Activated CD4-positive, alpha-beta memory T cell treated with anti-CD3 and anti-CD28 coated beads for 36 hours (primary cell): Measurements from ENCODE around the gene ARL6IP4. TPM values are rescaled to one million over a fixed set of nuclear protein-coding genes. Genes with fewer than 3 reads are reported as not detected.

Experiments
- CTCF ChIA-PET: fragments of 350-600 bp; sonication (Branson Sonifier 250); formaldehyde crosslinking; loops from one replicate; lab custom pipeline; 2021; ENCODE audit warnings: antibody characterized with exemption, inconsistent platforms; lab: Charles Lee
- POLR2A ChIA-PET: fragments of 350-600 bp; sonication (Branson Sonifier 250); formaldehyde crosslinking; loops from one replicate; lab custom pipeline; 2021; ENCODE audit warnings: antibody characterized with exemption; lab: Charles Lee
- DNase-seq: peaks from one replicate; pipeline ENCODE4 v3.0.0-alpha.2; 2020
- H3K27ac Mint-ChIP-seq: one replicate; pipeline ENCODE4 v1.8.0; 2021; ENCODE audit warnings: mixed read lengths
- H3K27me3 Mint-ChIP-seq: one replicate; pipeline ENCODE4 v1.8.0; 2021; ENCODE audit warnings: mixed read lengths
- H3K36me3 Mint-ChIP-seq: one replicate; pipeline ENCODE4 v1.8.0; 2021; ENCODE audit warnings: mixed read lengths
- H3K4me1 Mint-ChIP-seq: one replicate; pipeline ENCODE4 v1.8.0; 2021; ENCODE audit warnings: low read depth, mixed read lengths
- H3K4me3 Mint-ChIP-seq: one replicate; pipeline ENCODE4 v1.8.0; 2021; ENCODE audit warnings: mild to moderate bottlenecking, mixed read lengths
- H3K9me3 Mint-ChIP-seq: one replicate; pipeline ENCODE4 v1.8.0; 2021; ENCODE audit warnings: mixed read lengths
- intact Hi-C: fragments of 100-400 bp; cut with micrococcal nuclease; formaldehyde crosslinking; loops from one replicate; pipeline ENCODE4 v1.15.1; 2023
- total RNA-seq, 2 experiments: library from RNA; stranded (reverse); gene quantifications; one replicate each; pipeline ENCODE4 v1.2.3, GENCODE V29; 2021

Gene ARL6IP4
- total RNA-seq, 2 experiments from 2014 or later: 180 to 188 TPM

- Mint-ChIP-seq H3K9me3 (no peaks in the 10 kb centered on the region), H3K27me3 (no peaks in the 10 kb centered on the region), H3K36me3 (no peaks in the 10 kb centered on the region), H3K4me1 (peaks cover 25% of the 10 kb centered on the region), H3K27ac (peak overlapping the region; percentile 99), H3K4me3 (peak overlapping the region; percentile 98)
- ChIA-PET CTCF (interaction anchor here (0.5 to 2.4 kb wide), 9 partner anchors 8 to 268 kb away, joined by 3 to 7 read pairs (median 4); partner anchors contain the start of gene ABCB9), POLR2A (interaction anchor here (0.6 to 2.2 kb wide), 7 partner anchors 8 to 260 kb away, joined by 3 to 12 read pairs (median 6); partner anchors contain the start of genes ABCB9, MPHOSPH9 and MTRFR)
- intact Hi-C loops: loop anchor here (1.0 to 10.0 kb wide), 7 partner anchors 8 to 627 kb away; partner anchors contain the start of genes ABCB9, MPHOSPH9, MTRFR and SBNO1
- DNase-seq: peak; percentile 100
These were observed 6.1 kb upstream of the ARL6IP4 start for GRCh38 chr12:122974274-122974891.

GRCh38 chr12:122974892-122975789 is 5.3 kb upstream of the ARL6IP4 start, which contains the start of gene OGFOD2:
Gene OGFOD2 (plus strand): TSS chr12:122975244. CDS start chr12:122975252, 8 bp downstream.
- Mint-ChIP-seq H3K4me3 (peak within 1 kb of the TSS; percentile 98), H3K27me3 (no peaks in the 10 kb centered on the region), H3K27ac (peak within 1 kb of the TSS; percentile 99), H3K36me3 (no peaks in the 10 kb centered on the region), H3K9me3 (no peaks in the 10 kb centered on the region), H3K4me1 (peaks cover 28% of the 10 kb centered on the region)
- CTCF ChIA-PET: interaction anchor here (1.0 to 2.4 kb wide), 12 partner anchors 9 to 267 kb away, joined by 3 to 13 read pairs (median 4); partner anchors contain the start of genes ABCB9 and PITPNM2
- intact Hi-C loops: loop anchor here (1.0 to 10.0 kb wide), 8 partner anchors 9 to 626 kb away; partner anchors contain the start of genes ABCB9, MPHOSPH9, MTRFR and SBNO1
- POLR2A ChIA-PET: interaction anchor here (0.6 to 2.2 kb wide), 8 partner anchors 8 to 608 kb away, joined by 3 to 12 read pairs (median 6); partner anchors contain the start of genes ABCB9, MPHOSPH9 and MTRFR
- peak; percentile 96 for DNase-seq

- no peaks in the 10 kb centered on the region for H3K9me3 Mint-ChIP-seq
- ChIA-PET POLR2A (interaction anchor here (0.8 to 2.2 kb wide), 6 partner anchors 10 to 259 kb away, joined by 3 to 12 read pairs (median 4); partner anchors contain the start of genes ABCB9, MPHOSPH9 and MTRFR), CTCF (interaction anchor here (1.0 to 2.4 kb wide), 10 partner anchors 8 to 262 kb away, joined by 3 to 13 read pairs (median 4); partner anchors contain the start of genes ABCB9 and PITPNM2)
- intact Hi-C loops: loop anchor here (1.0 to 10.0 kb wide), 6 partner anchors 49 to 389 kb away; partner anchors contain the start of genes MPHOSPH9, MTRFR and SBNO1
- no peak for DNase-seq
- H3K4me1 Mint-ChIP-seq: peaks cover 28% of the 10 kb centered on the region
- peak overlapping the region; percentile 98 for H3K4me3 Mint-ChIP-seq
- peak overlapping the region; percentile 99 for H3K27ac Mint-ChIP-seq
- no peaks in the 10 kb centered on the region for H3K27me3 Mint-ChIP-seq
- peaks cover 2% of the 10 kb centered on the region for H3K36me3 Mint-ChIP-seq
These were observed 4.5 kb upstream of the ARL6IP4 start for GRCh38 chr12:122975790-122976647.

GRCh38 chr12:122976648-122976975 is 3.9 kb upstream of the ARL6IP4 start:
- Mint-ChIP-seq H3K4me3 (peak overlapping the region; percentile 98), H3K9me3 (no peaks in the 10 kb centered on the region), H3K27me3 (no peaks in the 10 kb centered on the region), H3K4me1 (peaks cover 30% of the 10 kb centered on the region), H3K36me3 (peaks cover 5% of the 10 kb centered on the region), H3K27ac (no peak overlapping the region)
- intact Hi-C loops: loop anchor here (10.0 kb wide), 1 partner anchor 388 kb away; the partner anchor contains the start of gene SBNO1
- ChIA-PET CTCF (interaction anchor here (1.8 to 2.4 kb wide), 2 partner anchors 10 to 261 kb away, joined by 7 to 13 read pairs; partner anchors contain the start of gene ABCB9), POLR2A (interaction anchor here (2.2 kb wide), 1 partner anchor 10 kb away, joined by 12 read pairs; the partner anchor contains the start of gene ABCB9)
- no peak for DNase-seq

GRCh38 chr12:122977153-122977552 is 3.3 kb upstream of the ARL6IP4 start:
- intact Hi-C loops: loop anchor here (10.0 kb wide), 1 partner anchor 388 kb away; the partner anchor contains the start of gene SBNO1
- no peaks in the 10 kb centered on the region for H3K27me3 Mint-ChIP-seq
- H3K9me3 Mint-ChIP-seq: no peaks in the 10 kb centered on the region
- no peak overlapping the region for H3K4me3 Mint-ChIP-seq
- no peak overlapping the region for H3K27ac Mint-ChIP-seq
- DNase-seq: no peak
- ChIA-PET POLR2A (no interaction called here), CTCF (no interaction called here)
- H3K36me3 Mint-ChIP-seq: peaks cover 10% of the 10 kb centered on the region
- peaks cover 35% of the 10 kb centered on the region for H3K4me1 Mint-ChIP-seq

GRCh38 chr12:122977655-122978392 is 2.7 kb upstream of the ARL6IP4 start:
- H3K27me3 Mint-ChIP-seq: no peaks in the 10 kb centered on the region
- intact Hi-C loops: loop anchor here (10.0 kb wide), 1 partner anchor 387 kb away; the partner anchor contains the start of gene SBNO1
- H3K9me3 Mint-ChIP-seq: no peaks in the 10 kb centered on the region
- ChIA-PET CTCF (no interaction called here), POLR2A (no interaction called here)
- H3K4me3 Mint-ChIP-seq: no peak overlapping the region
- H3K36me3 Mint-ChIP-seq: peaks cover 13% of the 10 kb centered on the region
- no peak for DNase-seq
- H3K27ac Mint-ChIP-seq: no peak overlapping the region
- peaks cover 39% of the 10 kb centered on the region for H3K4me1 Mint-ChIP-seq

GRCh38 chr12:122978507-122978955 is 1.9 kb upstream of the ARL6IP4 start:
- H3K4me1 Mint-ChIP-seq: peaks cover 44% of the 10 kb centered on the region
- DNase-seq: no peak

GRCh38 chr12:122979001-122979907 is 1.2 kb upstream of the ARL6IP4 start:
- POLR2A ChIA-PET: no interaction called here
- Mint-ChIP-seq H3K4me1 (peaks cover 43% of the 10 kb centered on the region), H3K4me3 (peak overlapping the region; percentile 89), H3K27ac (peak overlapping the region; percentile 82), H3K36me3 (peaks cover 15% of the 10 kb centered on the region), H3K27me3 (no peaks in the 10 kb centered on the region), H3K9me3 (no peaks in the 10 kb centered on the region)
- CTCF ChIA-PET: interaction anchor here (1.3 to 1.4 kb wide), 2 partner anchors 98 to 258 kb away, joined by 3 read pairs; no protein-coding TSS in a partner anchor
- no peak for DNase-seq
- intact Hi-C loops: loop anchor here (10.0 kb wide), 1 partner anchor 386 kb away; the partner anchor contains the start of gene SBNO1

More at GRCh38 chr12:122978507-122978955, 1.9 kb upstream of the ARL6IP4 start:
- ChIA-PET POLR2A (no interaction called here), CTCF (interaction anchor here (1.3 kb wide), 1 partner anchor 259 kb away, joined by 3 read pairs; no protein-coding TSS in a partner anchor)
- Mint-ChIP-seq H3K27me3 (no peaks in the 10 kb centered on the region), H3K4me3 (no peak overlapping the region), H3K36me3 (peaks cover 15% of the 10 kb centered on the region), H3K27ac (no peak overlapping the region), H3K9me3 (no peaks in the 10 kb centered on the region)
- intact Hi-C loops: loop anchor here (10.0 kb wide), 1 partner anchor 386 kb away; the partner anchor contains the start of gene SBNO1

- Mint-ChIP-seq H3K4me1 (peaks cover 42% of the 10 kb centered on the region), H3K4me3 (peak overlapping the region; percentile 89), H3K36me3 (peaks cover 15% of the 10 kb centered on the region), H3K27ac (peak overlapping the region; percentile 82), H3K9me3 (no peaks in the 10 kb centered on the region), H3K27me3 (no peaks in the 10 kb centered on the region)
- ChIA-PET POLR2A (interaction anchor here (2.1 kb wide), 1 partner anchor 253 kb away, joined by 5 read pairs; the partner anchor contains the start of genes MPHOSPH9 and MTRFR), CTCF (interaction anchor here (1.3 to 1.4 kb wide), 2 partner anchors 98 to 257 kb away, joined by 3 read pairs; no protein-coding TSS in a partner anchor)
- DNase-seq: no peak
- intact Hi-C loops: loop anchor here (2.0 to 10.0 kb wide), 2 partner anchors 95 to 385 kb away; partner anchors contain the start of gene SBNO1
These were observed 636 bp upstream of the ARL6IP4 start for GRCh38 chr12:122979908-122980182.
